Stimulated activated CD8-positive, alpha-beta memory T cell treated with anti-CD3 and anti-CD28 coated beads, Interleukin-15, amount 100 ng/mL, for 4 hours (primary cell): ENCODE results near the gene ENTPD1.
"Not testable (repeated sequence)": the region's sequence is repeated elsewhere in the genome, so short reads cannot be mapped to it uniquely, and the experiment has no call there.

Experiments
- DNase-seq, 2 donors: peaks; one replicate each; pipeline ENCODE4 v3.0.0-alpha.2; 2020; ENCODE audit warnings: low read depth in 2 of 2

ENTPD1 gene

DNA sequence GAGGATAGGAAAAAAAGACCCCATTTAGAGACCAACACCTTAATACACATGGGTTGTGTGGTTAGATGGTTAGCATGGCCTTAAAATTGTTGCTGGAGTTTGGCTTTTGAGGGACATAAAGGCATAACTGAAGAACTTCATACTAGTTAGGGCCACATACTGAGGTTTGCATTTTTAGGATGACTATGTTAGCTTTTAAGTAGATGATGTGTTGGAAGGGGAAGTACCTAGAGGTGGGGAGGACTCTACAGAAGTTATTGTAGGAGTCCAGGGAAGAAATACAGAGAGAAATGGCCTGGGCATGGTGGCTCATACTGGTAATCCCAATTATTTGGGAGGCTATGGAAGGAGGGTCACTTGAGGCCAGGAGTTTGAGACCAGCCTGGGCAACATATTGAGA lies 40.5 kb downstream of the ENTPD1 start:
- no peak for DNase-seq

GRCh38 chr10:95798096-95798855 lies 42.3 kb downstream of the ENTPD1 start:
- no peak for DNase-seq

DNA sequence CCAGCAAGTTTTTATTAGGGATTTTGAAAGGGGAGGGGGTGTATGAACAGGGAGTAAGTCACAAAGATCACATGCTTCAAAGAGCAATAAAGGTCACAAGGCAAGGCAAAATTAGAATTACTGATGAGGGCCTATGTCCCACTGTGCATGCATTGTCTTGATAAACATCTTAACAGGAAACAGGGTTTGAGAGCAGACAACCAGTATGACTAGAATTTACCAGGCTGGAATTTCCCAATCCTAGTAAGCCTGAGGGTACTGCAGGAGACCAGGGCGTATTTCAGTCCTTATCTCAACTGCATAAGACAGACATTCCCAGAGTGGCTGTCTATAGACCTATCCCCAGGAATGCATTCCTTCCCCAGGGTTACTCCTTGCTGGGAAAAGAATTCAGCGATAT lies 44.3 kb downstream of the ENTPD1 start:
- DNase-seq = not testable (repeated sequence)

DNA sequence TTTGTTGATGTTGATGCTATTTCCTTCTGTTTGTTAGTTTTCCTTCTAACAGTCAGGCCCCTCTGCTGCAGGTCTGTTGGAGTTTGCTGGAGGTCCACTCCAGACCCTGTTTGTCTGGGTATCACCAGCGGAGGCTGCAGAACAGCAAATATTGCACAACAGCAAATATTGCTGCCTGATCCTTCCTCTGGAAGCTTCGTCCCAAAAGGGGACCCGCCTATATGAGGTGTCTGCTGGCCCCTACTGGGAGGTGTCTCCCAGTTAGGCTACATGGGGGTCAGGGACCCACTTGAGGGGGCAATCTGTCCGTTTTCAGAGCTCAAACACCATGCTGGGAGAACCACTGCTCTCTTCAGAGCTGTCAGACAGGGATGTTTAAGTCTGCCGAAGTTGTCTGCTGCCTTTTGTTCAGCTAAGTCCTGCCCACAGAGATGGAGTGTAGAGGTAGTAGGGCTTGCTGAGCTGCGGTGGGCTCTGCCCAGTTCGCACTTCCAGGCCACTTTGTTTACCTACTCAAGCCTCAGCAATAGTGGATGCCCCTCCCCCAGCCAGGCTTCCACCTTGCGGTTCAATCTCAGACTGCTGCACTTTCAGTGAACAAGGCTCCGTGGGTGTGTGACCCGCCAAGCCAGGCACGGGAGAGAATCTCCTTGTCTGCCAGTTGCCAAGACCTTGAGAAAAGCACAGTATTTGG lies 50.9 kb downstream of the ENTPD1 start:
- not testable (repeated sequence) for DNase-seq

- not testable (repeated sequence) for DNase-seq
Observed at GRCh38 chr10:95808705-95809308, 52.8 kb downstream of the ENTPD1 start.

DNA sequence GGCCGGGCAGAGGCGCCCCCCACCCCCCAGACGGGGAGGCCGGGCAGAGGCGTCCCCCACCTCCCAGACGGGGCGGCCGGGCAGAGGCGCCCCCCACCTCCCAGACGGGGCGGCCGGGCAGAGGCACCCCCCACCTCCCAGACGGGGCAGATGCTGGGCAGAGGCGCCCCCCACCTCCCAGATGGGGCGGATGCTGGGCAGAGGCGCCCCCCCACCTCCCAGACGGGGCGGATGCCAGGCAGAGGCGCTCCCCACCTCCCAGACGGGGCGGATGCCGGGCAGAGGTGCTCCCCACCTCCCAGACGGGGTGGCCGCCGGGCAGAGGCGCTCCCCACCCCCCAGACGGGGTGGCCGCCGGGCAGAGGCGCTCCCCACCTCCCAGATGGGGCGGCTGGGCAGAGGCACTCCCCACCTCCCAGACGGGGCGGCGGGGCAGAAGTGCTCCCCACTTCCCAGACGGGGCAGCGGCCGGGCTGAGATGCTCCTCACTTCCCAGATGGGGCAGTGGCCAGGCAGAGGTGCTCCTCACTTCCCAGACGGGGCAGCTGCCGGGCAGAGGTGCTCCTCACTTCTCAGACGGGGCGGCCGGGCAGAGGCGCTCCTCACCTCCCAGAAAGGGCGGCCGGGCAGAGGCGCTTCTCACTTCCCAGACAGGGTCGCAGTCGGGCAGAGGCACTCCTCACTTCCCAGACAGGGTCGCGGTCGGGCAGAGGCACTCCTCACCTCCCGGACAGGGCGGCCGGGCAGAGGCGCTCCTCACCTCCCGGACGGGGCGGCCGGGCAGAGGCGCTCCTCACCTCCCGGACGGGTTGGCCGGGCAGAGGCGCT lies 53.6 kb downstream of the ENTPD1 start:
- no peak for DNase-seq

- no peak for DNase-seq
Observed at GRCh38 chr10:95810198-95810976, 54.4 kb downstream of the ENTPD1 start.

DNA sequence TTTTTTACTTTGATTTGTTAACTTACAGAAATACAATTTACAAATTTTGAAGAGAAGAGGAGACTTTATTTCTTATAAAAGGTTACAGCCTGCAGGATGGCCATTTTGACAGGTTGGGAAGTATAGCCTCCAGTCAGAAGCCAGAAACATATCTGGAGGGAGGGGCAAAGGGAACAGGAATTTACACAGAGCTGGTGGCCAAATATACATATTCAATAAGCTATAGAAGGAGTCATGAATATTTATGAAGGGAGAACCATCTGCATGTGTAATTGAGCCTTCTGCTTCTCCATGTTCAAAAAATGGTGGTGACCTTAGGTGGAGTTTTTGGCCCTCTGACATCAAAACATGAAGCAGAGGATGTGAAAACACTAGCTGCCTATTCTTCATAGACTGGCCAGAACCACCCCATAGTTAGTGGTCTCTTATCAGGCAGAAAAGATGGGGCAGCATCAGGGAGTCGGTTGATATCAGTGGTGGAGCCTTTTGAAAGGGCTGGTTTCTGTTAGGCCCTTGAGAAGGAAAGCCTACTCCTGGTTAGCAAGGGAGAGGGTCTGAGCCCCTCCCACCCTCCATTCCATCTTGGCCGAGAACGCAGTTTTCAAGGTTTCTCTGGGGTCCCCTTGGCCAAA lies 57.2 kb downstream of the ENTPD1 start:
- no peak for DNase-seq

DNA sequence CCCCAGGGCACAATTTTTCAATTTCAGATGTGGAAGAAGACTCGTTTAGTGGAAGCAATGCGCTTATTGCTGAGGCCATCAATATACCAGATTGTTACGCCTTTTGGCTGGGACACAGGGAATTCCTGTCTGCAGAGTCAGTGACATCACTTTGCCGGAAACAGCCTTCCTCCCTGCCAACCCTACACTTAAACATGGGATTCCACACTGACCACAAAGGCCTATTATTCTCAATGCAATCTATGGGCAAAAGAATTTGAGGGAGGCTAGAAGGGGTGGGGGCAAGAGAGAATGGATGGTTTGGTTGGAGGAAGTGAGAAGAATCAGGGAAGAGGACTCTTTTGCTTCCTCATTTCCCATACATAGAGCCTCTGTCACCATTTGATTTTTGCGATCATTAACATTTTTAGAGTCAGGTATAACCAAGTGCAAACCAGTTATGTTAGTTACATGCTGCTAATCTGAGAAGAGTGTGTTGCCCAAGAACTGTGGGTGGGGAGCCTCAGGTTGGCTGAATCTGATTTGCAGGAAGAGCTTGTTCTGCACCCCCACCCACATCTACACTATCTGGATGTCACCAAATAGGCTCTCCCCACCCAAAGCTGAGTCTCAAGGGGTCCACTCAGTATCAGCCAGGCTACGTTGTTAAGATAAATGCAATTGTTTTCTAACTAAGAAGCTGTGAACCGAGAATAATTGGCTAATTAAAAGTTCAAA lies 58.2 kb downstream of the ENTPD1 start:
- DNase-seq = no peak

GRCh38 chr10:95815133-95815532 lies 59.2 kb downstream of the ENTPD1 start:
- no peak for DNase-seq

GRCh38 chr10:95815701-95816240 lies 59.8 kb downstream of the ENTPD1 start:
- no peak for DNase-seq

DNA sequence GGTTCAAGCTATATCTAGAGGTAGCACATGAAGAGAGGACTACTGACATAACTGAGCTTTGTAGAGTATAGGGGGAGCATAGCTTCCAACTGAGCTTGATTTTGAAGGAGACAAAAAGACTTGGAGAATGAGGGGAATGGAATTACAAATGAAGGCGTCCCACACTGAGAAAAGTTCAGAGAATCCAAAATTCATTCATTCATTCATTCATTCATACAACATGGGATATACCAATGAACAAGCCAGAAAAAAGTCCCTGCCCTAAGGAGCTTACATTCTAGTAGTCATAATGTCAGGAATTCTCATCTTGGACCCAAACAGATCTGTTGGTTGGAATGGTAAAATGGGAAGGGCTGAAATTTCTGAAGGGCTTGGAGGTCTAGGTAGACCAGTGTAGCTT lies 62.0 kb downstream of the ENTPD1 start:
- no peak for DNase-seq

DNA sequence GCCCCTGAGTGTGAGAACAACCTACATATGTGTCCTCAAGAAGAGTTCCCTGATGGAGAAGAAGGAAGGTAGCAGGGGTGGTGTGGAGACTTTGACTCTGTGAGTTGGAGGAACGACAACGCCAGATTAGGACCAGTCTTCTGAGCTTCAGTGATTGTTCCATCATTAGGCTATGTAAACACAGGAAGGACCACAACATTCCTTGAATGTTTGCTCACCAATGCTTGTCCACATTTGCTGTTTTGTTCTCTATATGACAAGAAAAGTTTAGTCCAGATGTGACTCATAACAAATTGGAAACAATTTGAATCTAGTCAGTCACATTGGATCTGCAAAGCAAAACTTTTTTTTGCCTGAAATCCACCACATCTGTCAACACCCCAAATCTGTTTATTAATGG lies 62.7 kb downstream of the ENTPD1 start:
- no peak for DNase-seq

- no peak for DNase-seq
Observed at GRCh38 chr10:95819620-95820329, 63.8 kb downstream of the ENTPD1 start.

DNA sequence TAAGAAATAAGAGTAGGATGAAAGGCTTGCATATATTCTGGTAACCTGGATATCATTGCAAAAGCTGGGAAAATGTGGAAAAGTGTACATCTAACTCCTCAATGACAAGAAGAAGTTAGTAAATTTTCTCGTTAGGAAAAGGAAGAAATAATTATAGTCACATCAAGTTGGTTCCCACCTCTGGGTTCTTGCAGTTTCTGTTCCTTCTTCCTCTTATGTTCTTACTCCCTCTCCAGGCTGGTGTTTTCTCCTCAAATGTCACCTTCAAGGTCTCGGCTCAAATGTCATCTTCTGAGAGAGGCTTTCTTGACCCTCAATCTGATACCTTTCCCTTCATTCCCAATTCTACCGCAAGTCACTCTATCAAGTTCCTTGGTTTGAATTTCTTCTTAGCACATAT lies 64.4 kb downstream of the ENTPD1 start:
- no peak for DNase-seq

DNA sequence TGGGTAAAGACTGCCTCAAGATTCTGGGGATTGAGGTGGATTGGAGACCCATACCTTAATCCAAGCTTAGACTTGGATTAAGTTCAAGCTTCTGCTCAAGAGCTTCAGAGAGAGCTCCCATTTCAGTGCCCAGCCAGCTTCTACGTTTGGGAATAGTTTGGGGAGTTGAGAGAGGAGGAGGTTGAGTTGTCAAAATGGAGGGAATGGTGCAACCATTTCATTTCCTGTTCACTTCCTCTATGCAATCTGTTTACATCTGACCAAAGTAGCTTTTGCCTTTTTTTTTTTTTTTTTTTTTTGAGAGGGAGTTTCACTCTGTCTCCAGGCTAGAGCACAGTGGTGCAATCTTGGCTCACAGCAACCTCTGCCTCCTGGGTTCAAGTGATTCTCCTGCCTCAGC lies 65.8 kb downstream of the ENTPD1 start:
- no peak for DNase-seq

DNA sequence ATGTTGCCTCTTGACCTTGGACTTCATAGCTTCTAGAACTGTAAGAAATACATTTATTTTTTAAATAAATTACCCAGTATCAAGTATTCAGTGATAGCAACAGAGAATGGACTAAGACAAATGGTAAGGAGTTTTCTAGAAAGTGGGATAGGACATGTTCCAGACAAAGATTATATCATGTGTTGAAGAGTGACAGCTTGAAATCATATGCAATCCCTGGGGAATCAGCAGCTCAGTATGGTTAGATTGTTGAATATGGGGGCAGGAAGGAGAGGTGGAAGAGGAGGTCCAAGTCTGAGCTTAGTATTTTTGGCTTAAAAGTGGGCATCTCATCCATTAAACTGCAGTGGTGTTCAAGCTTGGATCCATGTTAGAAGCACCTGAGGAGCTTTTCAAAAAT lies 74.1 kb downstream of the ENTPD1 start:
- DNase-seq = no peak

DNA sequence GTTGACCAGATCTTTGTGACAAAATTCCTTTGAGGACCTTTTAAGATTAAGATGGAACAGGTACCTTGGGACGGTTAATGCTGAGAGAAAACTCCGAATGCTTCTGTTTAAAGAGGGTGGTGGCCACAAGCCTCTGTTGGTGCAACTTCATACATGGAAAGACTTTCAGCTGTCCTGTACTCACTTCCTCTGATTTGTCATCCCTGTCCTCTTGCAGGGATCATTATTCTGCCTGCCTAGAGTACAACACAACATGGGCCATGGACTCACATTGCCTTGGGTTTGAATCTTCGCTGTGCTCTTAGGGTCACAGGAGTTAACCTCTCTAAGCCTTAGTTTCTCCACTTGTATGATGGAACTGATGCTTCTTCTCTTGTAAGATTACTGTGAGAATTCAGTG lies 75.1 kb downstream of the ENTPD1 start:
- no peak for DNase-seq

DNA sequence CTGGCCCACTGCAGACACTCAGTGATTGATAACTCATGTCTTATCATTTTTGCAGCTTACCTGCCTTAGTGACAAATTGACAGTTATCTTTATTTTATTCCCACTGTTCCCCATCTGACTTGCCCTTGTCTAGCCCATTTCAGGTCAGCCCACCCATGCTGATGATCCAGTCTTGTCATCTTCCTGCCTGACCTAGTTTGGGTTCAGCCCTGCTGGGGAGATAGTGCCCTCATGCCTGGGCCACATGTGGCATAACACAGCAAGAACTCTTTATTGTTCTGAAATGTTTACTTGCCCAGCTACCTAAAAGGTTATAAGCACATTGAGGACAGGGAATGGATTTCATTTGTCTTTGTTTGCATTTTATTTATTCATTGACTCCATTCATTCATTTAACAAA lies 75.6 kb downstream of the ENTPD1 start:
- no peak for DNase-seq
